Mesendoderm (in vitro differentiated cells): Measurements from ENCODE around the gene LMTK3.
A peak's percentile ranks its signal among the peaks of the same experiment; 100 is the strongest.
"Not testable (repeated sequence)": the region's sequence is repeated elsewhere in the genome, so short reads cannot be mapped to it uniquely, and the experiment has no call there.

Experiments used
- DNase-seq: peaks from one replicate; pipeline ENCODE4 v3.0.0; 2013
- H2AK5ac ChIP-seq: 2 replicates; pipeline ENCODE4 v1.6.1; 2013; ENCODE audit warnings: low read length, inconsistent platforms
- H2BK120ac ChIP-seq: 2 replicates; pipeline ENCODE4 v1.6.1; 2013; ENCODE audit warnings: low read depth, mild to moderate bottlenecking, low read length, moderate library complexity, mixed read lengths
- H2BK15ac ChIP-seq: replicated peaks from 2 replicates; pipeline ENCODE4 v1.6.1; 2013; ENCODE audit warnings: low read depth, mild to moderate bottlenecking, moderate library complexity
- H2BK5ac ChIP-seq: 2 replicates; pipeline ENCODE4 v1.6.1; 2013; ENCODE audit warnings: low read length, inconsistent platforms
- H3K18ac ChIP-seq: 2 replicates; pipeline ENCODE4 v1.6.1; 2013; ENCODE audit warnings: mild to moderate bottlenecking, low read length, mixed read lengths
- H3K23ac ChIP-seq: one replicate; pipeline ENCODE4 v1.6.1; 2013; ENCODE audit warnings: low read length
- H3K27ac ChIP-seq: 2 replicates; pipeline ENCODE4 v1.5.1; 2013; ENCODE audit warnings: low read depth, mild to moderate bottlenecking, inconsistent platforms, low read length, moderate library complexity
- H3K27me3 ChIP-seq: 2 replicates; pipeline ENCODE4 v1.6.1; 2013; ENCODE audit warnings: low read length, control low read depth, mild to moderate bottlenecking, inconsistent platforms; ENCODE audit not compliant: insufficient read depth, poor library complexity
- H3K36me3 ChIP-seq: 2 replicates; pipeline ENCODE4 v1.6.1; 2013; ENCODE audit warnings: low read length, inconsistent platforms; ENCODE audit not compliant: control insufficient read depth, insufficient read depth
- H3K4ac ChIP-seq: one replicate; pipeline ENCODE4 v1.6.1; 2013; ENCODE audit warnings: low read depth, mild to moderate bottlenecking, low read length, moderate library complexity
- H3K4me1 ChIP-seq: 2 replicates; pipeline ENCODE4 v1.6.1; 2013; ENCODE audit warnings: low read depth, low read length, inconsistent platforms; ENCODE audit not compliant: control insufficient read depth
- H3K4me2 ChIP-seq: 2 replicates; pipeline ENCODE4 v1.6.1; 2013; ENCODE audit warnings: low read length
- H3K4me3 ChIP-seq: 2 replicates; pipeline ENCODE4 v1.5.1; 2013; ENCODE audit warnings: mild to moderate bottlenecking, low read length
- H3K56ac ChIP-seq: one replicate; pipeline ENCODE4 v1.6.1; 2013; ENCODE audit warnings: low read length
- H3K79me1 ChIP-seq: 2 replicates; pipeline ENCODE4 v1.6.1; 2013; ENCODE audit warnings: low read length, inconsistent platforms
- H3K79me2 ChIP-seq: 2 replicates; pipeline ENCODE4 v1.6.1; 2013; ENCODE audit warnings: mild to moderate bottlenecking, low read length; ENCODE audit not compliant: control insufficient read depth, insufficient read depth
- H3K9ac ChIP-seq: 2 replicates; pipeline ENCODE4 v1.6.1; 2013; ENCODE audit warnings: low read length, inconsistent platforms
- H4K5ac ChIP-seq: one replicate; pipeline ENCODE4 v1.6.1; 2013; ENCODE audit warnings: low read length
- H4K8ac ChIP-seq: one replicate; pipeline ENCODE4 v1.6.1; 2013; ENCODE audit warnings: low read depth, mild to moderate bottlenecking, control low read depth, low read length, moderate library complexity
- WGBS: extraction: QIAGEN DNeasy Blood & Tissue Kit; methylation state at CpG from one replicate; pipeline ENCODE4 v1.1.7; 2013; ENCODE audit warnings: low lambda C conversion rate, missing lambda C conversion rate; ENCODE audit not compliant: insufficient coverage; ENCODE audit errors: extremely low coverage; 5-methylcytosine and 5-hydroxymethylcytosine counted together

Gene LMTK3

DNA sequence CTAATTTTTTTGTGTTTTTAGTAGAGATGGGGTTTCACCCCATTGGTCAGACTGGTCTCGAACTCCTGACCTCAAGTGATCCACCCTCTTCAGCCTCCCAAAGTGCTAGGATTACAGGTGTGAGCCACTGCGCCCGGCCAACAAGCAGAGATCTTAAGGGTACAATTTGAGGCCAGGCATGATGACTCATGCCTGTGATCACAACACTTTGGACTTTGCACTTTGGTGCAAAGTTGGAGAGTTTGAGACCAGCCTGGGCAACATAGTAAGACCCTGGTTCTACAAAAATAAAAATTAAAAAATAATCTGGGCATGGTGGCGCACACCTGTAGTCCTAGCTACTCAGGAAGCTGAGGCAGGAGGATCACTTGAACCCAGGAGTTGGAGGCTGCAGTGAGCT, 7.8 kb upstream of the LMTK3 start:
- not testable (repeated sequence) for H2AK5ac ChIP-seq, H3K79me1 ChIP-seq, H3K23ac ChIP-seq, DNase-seq, H3K4me1 ChIP-seq, H3K56ac ChIP-seq, H2BK120ac ChIP-seq, H3K4ac ChIP-seq, H3K4me3 ChIP-seq, H4K5ac ChIP-seq, H3K4me2 ChIP-seq, H3K18ac ChIP-seq, H2BK5ac ChIP-seq, H3K27me3 ChIP-seq, H3K9ac ChIP-seq, H3K36me3 ChIP-seq, H3K27ac ChIP-seq, H3K79me2 ChIP-seq, H4K8ac ChIP-seq, H2BK15ac ChIP-seq
- no CpG with 5 or more reads among the region's 4 CpGs for WGBS

GRCh38 chr19:48518207-48518606, 6.6 kb upstream of the LMTK3 start:
- no peak overlapping the region for H2BK120ac ChIP-seq
- H3K36me3 ChIP-seq: no peaks in the 10 kb centered on the region
- no peaks in the 10 kb centered on the region for H3K79me1 ChIP-seq
- H3K4ac ChIP-seq: no peak overlapping the region
- H3K27ac ChIP-seq: no peak overlapping the region
- no peak overlapping the region for H3K9ac ChIP-seq
- H2BK5ac ChIP-seq: no peak overlapping the region
- H3K4me1 ChIP-seq: no peaks in the 10 kb centered on the region
- H3K27me3 ChIP-seq: no peaks in the 10 kb centered on the region
- H3K79me2 ChIP-seq: no peaks in the 10 kb centered on the region
- no peak overlapping the region for H2AK5ac ChIP-seq
- no peak overlapping the region for H2BK15ac ChIP-seq
- H3K18ac ChIP-seq: no peak overlapping the region
- WGBS: no CpG with 5 or more reads among the region's 3 CpGs
- H3K56ac ChIP-seq: no peak overlapping the region
- H4K5ac ChIP-seq: no peak overlapping the region
- H3K23ac ChIP-seq: no peak overlapping the region
- DNase-seq: no peak
- H3K4me3 ChIP-seq: no peak overlapping the region
- H4K8ac ChIP-seq: no peak overlapping the region
- H3K4me2 ChIP-seq: no peak overlapping the region

DNA sequence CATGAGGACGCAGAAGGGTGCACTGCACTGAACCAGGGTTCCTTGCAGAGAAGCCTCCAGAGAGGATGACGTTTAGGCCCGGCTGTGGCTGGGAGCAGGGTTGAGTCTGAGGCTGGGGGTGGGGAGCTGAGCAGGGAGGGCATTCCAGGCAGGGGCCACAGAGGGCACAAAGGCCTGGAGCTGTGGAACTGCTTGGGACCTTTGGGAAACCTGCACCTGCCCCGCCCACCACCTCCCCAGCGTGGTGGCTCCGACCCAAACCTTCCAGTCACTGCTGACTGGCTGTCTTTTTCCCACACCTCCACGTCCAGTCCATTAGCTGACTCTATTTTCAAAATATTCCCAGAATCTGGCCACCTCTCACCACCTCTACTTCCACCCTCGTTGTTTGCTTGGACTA, 4.9 kb upstream of the LMTK3 start:
- Histone ChIP-seq H3K23ac (no peak overlapping the region), H2AK5ac (no peak overlapping the region), H3K36me3 (no peaks in the 10 kb centered on the region), H2BK15ac (no peak overlapping the region), H3K4me1 (no peaks in the 10 kb centered on the region), H3K9ac (no peak overlapping the region), H3K18ac (no peak overlapping the region), H3K27ac (no peak overlapping the region), H2BK120ac (no peak overlapping the region), H3K27me3 (no peaks in the 10 kb centered on the region), H2BK5ac (no peak overlapping the region), H4K5ac (no peak overlapping the region), H3K4me2 (no peak overlapping the region), H3K56ac (no peak overlapping the region), H4K8ac (no peak overlapping the region), H3K4ac (no peak overlapping the region), H3K79me2 (no peaks in the 10 kb centered on the region), H3K79me1 (no peaks in the 10 kb centered on the region), H3K4me3 (no peak overlapping the region)
- WGBS: no CpG with 5 or more reads among the region's 8 CpGs
- DNase-seq: no peak

GRCh38 chr19:48514123-48514458, 2.5 kb upstream of the LMTK3 start:
- Histone ChIP-seq H2BK5ac (no peak overlapping the region), H3K27me3 (no peaks in the 10 kb centered on the region), H2BK15ac (no peak overlapping the region), H3K36me3 (no peaks in the 10 kb centered on the region), H3K4me2 (peak overlapping the region; percentile 28), H3K56ac (peak overlapping the region; percentile 35), H3K4me1 (no peaks in the 10 kb centered on the region), H4K5ac (no peak overlapping the region), H3K9ac (peak overlapping the region; percentile 18), H3K27ac (no peak overlapping the region), H2BK120ac (no peak overlapping the region), H3K79me2 (no peaks in the 10 kb centered on the region), H3K4ac (no peak overlapping the region), H4K8ac (no peak overlapping the region), H3K4me3 (no peak overlapping the region), H3K79me1 (no peaks in the 10 kb centered on the region), H3K23ac (no peak overlapping the region), H3K18ac (no peak overlapping the region), H2AK5ac (no peak overlapping the region)
- DNase-seq: no peak
- no CpG with 5 or more reads among the region's 11 CpGs for WGBS

- Histone ChIP-seq H3K79me2 (no peaks in the 10 kb centered on the region), H2BK15ac (no peak overlapping the region), H2BK5ac (no peak overlapping the region), H3K56ac (peak overlapping the region; percentile 71), H2BK120ac (no peak overlapping the region), H4K8ac (no peak overlapping the region), H3K4ac (no peak overlapping the region), H3K27ac (no peak overlapping the region), H3K9ac (peak overlapping the region; percentile 57), H3K27me3 (no peaks in the 10 kb centered on the region), H3K4me2 (peak overlapping the region; percentile 65), H4K5ac (no peak overlapping the region), H3K4me3 (peak overlapping the region; percentile 18), H3K79me1 (no peaks in the 10 kb centered on the region), H3K36me3 (no peaks in the 10 kb centered on the region), H3K18ac (peak overlapping the region; percentile 1), H3K4me1 (no peaks in the 10 kb centered on the region), H3K23ac (no peak overlapping the region), H2AK5ac (no peak overlapping the region)
- no CpG with 5 or more reads among the region's 54 CpGs for WGBS
- peak; percentile 93 for DNase-seq
These were observed 1.9 kb upstream of the LMTK3 start for GRCh38 chr19:48513289-48514122.
